ENCODE results near the gene PCDHA13.
A peak's percentile ranks its signal among the peaks of the same experiment; 100 is the strongest.
"Not testable (repeated sequence)": the region's sequence is repeated elsewhere in the genome, so short reads cannot be mapped to it uniquely, and the experiment has no call there.

The PCDHA13 gene

DNA sequence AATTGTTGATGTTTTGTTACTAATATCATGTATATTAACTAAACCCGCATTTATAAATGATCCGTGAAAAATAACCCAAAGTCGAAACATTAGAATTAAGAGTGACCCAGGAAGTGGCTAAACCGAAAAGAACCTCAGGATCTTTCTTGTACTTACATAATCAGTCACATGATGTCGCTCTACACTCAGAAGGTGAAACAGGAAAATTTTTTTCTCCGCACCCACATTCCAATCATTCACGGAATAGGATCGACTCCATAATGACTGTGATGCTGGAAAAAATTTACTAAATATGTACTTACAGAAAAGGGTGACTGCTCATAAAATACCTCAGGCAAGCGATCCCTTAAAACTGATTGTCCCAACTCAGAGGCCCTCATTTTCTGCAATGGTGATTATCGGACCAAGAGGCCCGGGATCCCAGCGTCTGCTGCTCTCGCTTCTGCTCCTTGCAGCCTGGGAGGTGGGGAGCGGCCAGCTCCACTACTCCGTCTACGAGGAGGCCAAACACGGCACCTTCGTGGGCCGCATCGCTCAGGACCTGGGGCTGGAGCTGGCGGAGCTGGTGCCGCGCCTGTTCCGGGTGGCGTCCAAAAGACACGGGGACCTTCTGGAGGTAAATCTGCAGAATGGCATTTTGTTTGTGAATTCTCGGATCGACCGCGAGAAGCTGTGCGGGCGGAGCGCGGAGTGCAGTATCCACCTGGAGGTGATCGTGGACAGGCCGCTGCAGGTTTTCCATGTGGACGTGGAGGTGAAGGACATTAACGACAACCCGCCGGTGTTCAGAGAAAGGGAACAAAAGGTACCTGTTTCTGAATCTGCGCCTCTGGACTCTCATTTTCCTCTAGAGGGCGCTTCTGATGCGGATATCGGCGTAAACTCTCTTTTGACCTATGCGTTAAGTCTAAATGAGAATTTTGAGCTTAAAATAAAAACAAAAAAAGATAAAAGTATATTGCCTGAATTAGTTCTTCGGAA is 6.5 kb upstream of the PCDHA13 start, which contains the start of gene PCDHA12:
Gene PCDHA12, plus strand, starts transcription at position 224 of the 981 bp plus-strand sequence. Its CDS starts 165 bp downstream, at position 389.
- H4K91ac ChIP-seq (ENCODE audit: low read length), result no peak within 1 kb of the TSS
- no peak within 1 kb of the TSS for H3K14ac ChIP-seq (ENCODE audit: low read length in 2 of 2)
- no peak within 1 kb of the TSS for H3K9ac ChIP-seq (ENCODE audit: low read length)
- peak within 1 kb of the TSS; percentile 60 for H3K27ac ChIP-seq (ENCODE audit: low read length, poor library complexity, severe bottlenecking)
- H3K4me1 ChIP-seq (ENCODE audit: control insufficient read depth, insufficient read depth, low read depth, low read length), result peaks cover 8% of the 10 kb centered on the region
- no peak within 1 kb of the TSS for H2BK15ac ChIP-seq (ENCODE audit: low read depth, poor library complexity, severe bottlenecking)
- H4K8ac ChIP-seq (ENCODE audit: low read length), result no peak within 1 kb of the TSS
- H3K18ac ChIP-seq (ENCODE audit: low read depth in 1 of 2, low read length in 2 of 2), result no peak within 1 kb of the TSS
- peak within 1 kb of the TSS in 1 of 2 experiments; percentile 55 for H3K4me3 ChIP-seq (ENCODE audit: insufficient read depth in 1 of 2, low read depth in 1 of 2, low read length in 2 of 2)
- peaks cover 0 to 21% of the 10 kb centered on the region in 2 experiments for H3K36me3 ChIP-seq (ENCODE audit: control insufficient read depth in 1 of 2, insufficient read depth in 2 of 2, low read depth in 1 of 2, low read length in 2 of 2)
- peak within 1 kb of the TSS; percentile 64 for H3K4me2 ChIP-seq (ENCODE audit: low read length, poor library complexity, severe bottlenecking)
- H3K27me3 ChIP-seq (ENCODE audit: control insufficient read depth in 1 of 2, insufficient read depth in 1 of 2, low read length in 2 of 2), result no peaks in the 10 kb centered on the region
- no peak within 1 kb of the TSS for H3K4ac ChIP-seq (ENCODE audit: low read depth in 1 of 2, low read length in 2 of 2)
- H2AK5ac ChIP-seq (ENCODE audit: low read length, severe bottlenecking), result no peak within 1 kb of the TSS
- 8% methylated on average over 39 of the region's 47 CpGs for WGBS
- H2AFZ ChIP-seq (ENCODE audit: low read depth, low read length), result no peak within 1 kb of the TSS
- no peak within 1 kb of the TSS for H2BK120ac ChIP-seq (ENCODE audit: low read depth, low read length)
- no peak within 1 kb of the TSS for H2BK12ac ChIP-seq (ENCODE audit: low read length in 2 of 2)
- DNase-seq, result peak; percentile 75
- H3K79me1 ChIP-seq (replicated peaks; ENCODE audit: low read length, poor library complexity, severe bottlenecking), result peaks cover 3% of the 10 kb centered on the region
- H3K23ac ChIP-seq (ENCODE audit: low read length in 2 of 2), result no peak within 1 kb of the TSS
- H3K9me3 ChIP-seq (ENCODE audit: control insufficient read depth, low read length), result peaks cover 59% of the 10 kb centered on the region
- H2BK5ac ChIP-seq (ENCODE audit: low read depth, low read length, poor library complexity, severe bottlenecking), result no peak within 1 kb of the TSS

DNA sequence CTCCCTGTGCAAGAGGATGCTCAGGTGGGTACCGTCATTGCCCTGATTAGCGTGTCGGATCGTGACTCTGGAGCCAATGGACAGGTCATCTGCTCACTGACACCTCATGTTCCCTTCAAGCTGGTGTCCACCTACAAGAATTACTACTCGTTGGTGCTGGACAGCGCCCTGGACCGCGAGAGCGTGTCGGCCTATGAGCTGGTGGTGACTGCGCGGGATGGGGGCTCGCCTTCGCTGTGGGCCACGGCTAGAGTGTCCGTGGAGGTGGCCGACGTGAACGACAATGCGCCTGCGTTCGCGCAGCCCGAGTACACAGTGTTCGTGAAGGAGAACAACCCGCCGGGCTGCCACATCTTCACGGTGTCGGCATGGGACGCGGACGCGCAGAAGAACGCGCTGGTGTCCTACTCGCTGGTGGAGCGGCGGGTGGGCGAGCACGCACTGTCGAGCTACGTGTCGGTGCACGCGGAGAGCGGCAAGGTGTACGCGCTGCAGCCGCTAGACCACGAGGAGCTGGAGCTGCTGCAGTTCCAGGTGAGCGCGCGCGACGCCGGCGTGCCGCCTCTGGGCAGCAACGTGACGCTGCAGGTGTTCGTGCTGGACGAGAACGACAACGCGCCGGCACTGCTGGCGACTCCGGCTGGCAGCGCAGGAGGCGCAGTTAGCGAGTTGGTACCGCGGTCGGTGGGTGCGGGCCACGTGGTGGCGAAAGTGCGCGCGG is 5.2 kb upstream of the PCDHA13 start:
- H2BK15ac ChIP-seq (ENCODE audit: low read depth, poor library complexity, severe bottlenecking); H2BK12ac ChIP-seq (ENCODE audit: low read length in 2 of 2); H2BK5ac ChIP-seq (ENCODE audit: low read depth, low read length, poor library complexity, severe bottlenecking): not testable (repeated sequence)

DNA sequence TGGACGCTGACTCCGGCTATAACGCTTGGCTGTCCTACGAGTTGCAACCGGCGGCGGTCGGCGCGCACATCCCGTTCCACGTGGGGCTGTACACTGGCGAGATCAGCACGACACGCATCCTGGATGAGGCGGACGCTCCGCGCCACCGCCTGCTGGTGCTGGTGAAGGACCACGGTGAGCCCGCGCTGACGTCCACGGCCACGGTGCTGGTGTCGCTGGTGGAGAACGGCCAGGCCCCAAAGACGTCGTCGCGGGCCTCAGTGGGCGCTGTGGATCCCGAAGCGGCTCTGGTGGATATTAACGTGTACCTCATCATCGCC is 4.7 kb upstream of the PCDHA13 start:
- 96% methylated on average over 37 of the region's 37 CpGs for WGBS
- Histone ChIP-seq H2BK12ac (ENCODE audit: low read length in 2 of 2) (no peak overlapping the region), H3K4me2 (ENCODE audit: low read length, poor library complexity, severe bottlenecking) (no peak overlapping the region), H3K36me3 (ENCODE audit: control insufficient read depth in 1 of 2, insufficient read depth in 2 of 2, low read depth in 1 of 2, low read length in 2 of 2) (peaks cover 0 to 15% of the 10 kb centered on the region in 2 experiments), H3K9ac (ENCODE audit: low read length) (no peak overlapping the region), H4K91ac (ENCODE audit: low read length) (peak overlapping the region; percentile 15), H3K27ac (ENCODE audit: low read length, poor library complexity, severe bottlenecking) (no peak overlapping the region), H2BK5ac (ENCODE audit: low read depth, low read length, poor library complexity, severe bottlenecking) (no peak overlapping the region), H3K79me1 (replicated peaks; ENCODE audit: low read length, poor library complexity, severe bottlenecking) (peaks cover 3% of the 10 kb centered on the region), H2BK120ac (ENCODE audit: low read depth, low read length) (no peak overlapping the region), H4K8ac (ENCODE audit: low read length) (no peak overlapping the region), H3K27me3 (ENCODE audit: control insufficient read depth in 1 of 2, insufficient read depth in 1 of 2, low read length in 2 of 2) (no peaks in the 10 kb centered on the region), H3K4ac (ENCODE audit: low read depth in 1 of 2, low read length in 2 of 2) (no peak overlapping the region), H3K4me3 (ENCODE audit: insufficient read depth in 1 of 2, low read depth in 1 of 2, low read length in 2 of 2) (no peak overlapping the region), H2AK5ac (ENCODE audit: low read length, severe bottlenecking) (no peak overlapping the region), H3K14ac (ENCODE audit: low read length in 2 of 2) (no peak overlapping the region), H3K23ac (ENCODE audit: low read length in 2 of 2) (no peak overlapping the region), H3K9me3 (ENCODE audit: control insufficient read depth, low read length) (peaks cover 50% of the 10 kb centered on the region), H2AFZ (ENCODE audit: low read depth, low read length) (no peak overlapping the region), H3K18ac (ENCODE audit: low read depth in 1 of 2, low read length in 2 of 2) (no peak overlapping the region), H2BK15ac (ENCODE audit: low read depth, poor library complexity, severe bottlenecking) (no peak overlapping the region), H3K4me1 (ENCODE audit: control insufficient read depth, insufficient read depth, low read depth, low read length) (peaks cover 8% of the 10 kb centered on the region)
- no peak for DNase-seq

More for the DNA sequence above, 5.2 kb upstream of the PCDHA13 start:
- H3K4me1 ChIP-seq (ENCODE audit: control insufficient read depth, insufficient read depth, low read depth, low read length); H3K27ac ChIP-seq (ENCODE audit: low read length, poor library complexity, severe bottlenecking); H3K4ac ChIP-seq (ENCODE audit: low read depth in 1 of 2, low read length in 2 of 2); DNase-seq; H3K9ac ChIP-seq (ENCODE audit: low read length); H3K79me1 ChIP-seq (replicated peaks; ENCODE audit: low read length, poor library complexity, severe bottlenecking); H3K4me3 ChIP-seq (ENCODE audit: insufficient read depth in 1 of 2, low read depth in 1 of 2, low read length in 2 of 2); H3K4me2 ChIP-seq (ENCODE audit: low read length, poor library complexity, severe bottlenecking); H3K23ac ChIP-seq (ENCODE audit: low read length in 2 of 2); H2AFZ ChIP-seq (ENCODE audit: low read depth, low read length); H3K18ac ChIP-seq (ENCODE audit: low read depth in 1 of 2, low read length in 2 of 2); H2BK120ac ChIP-seq (ENCODE audit: low read depth, low read length); H4K91ac ChIP-seq (ENCODE audit: low read length); H2AK5ac ChIP-seq (ENCODE audit: low read length, severe bottlenecking); H3K14ac ChIP-seq (ENCODE audit: low read length in 2 of 2); H4K8ac ChIP-seq (ENCODE audit: low read length); H3K27me3 ChIP-seq (ENCODE audit: control insufficient read depth in 1 of 2, insufficient read depth in 1 of 2, low read length in 2 of 2): not testable (repeated sequence)
- 98% methylated on average over 80 of the region's 80 CpGs for WGBS
- Histone ChIP-seq H3K9me3 (ENCODE audit: control insufficient read depth, low read length) (peaks cover 51% of the 10 kb centered on the region), H3K36me3 (ENCODE audit: control insufficient read depth in 1 of 2, insufficient read depth in 2 of 2, low read depth in 1 of 2, low read length in 2 of 2) (peaks cover 0 to 12% of the 10 kb centered on the region in 2 experiments)

DNA sequence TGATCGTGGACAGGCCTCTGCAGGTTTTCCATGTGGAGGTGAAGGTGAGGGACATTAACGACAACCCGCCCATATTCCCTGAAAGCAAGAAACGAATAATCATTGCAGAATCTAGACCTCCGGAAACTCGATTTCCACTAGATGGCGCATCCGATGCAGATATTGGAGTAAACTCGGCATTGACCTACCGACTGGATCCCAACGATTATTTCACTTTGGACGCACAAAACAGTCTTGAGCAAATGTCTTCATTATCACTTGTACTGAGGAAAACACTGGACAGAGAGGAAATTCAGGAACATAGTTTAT is 621 bp downstream of the PCDHA13 start:
- Histone ChIP-seq H4K8ac (ENCODE audit: low read length) (no peak overlapping the region), H3K36me3 (ENCODE audit: control insufficient read depth in 1 of 2, insufficient read depth in 2 of 2, low read depth in 1 of 2, low read length in 2 of 2) (peaks cover 0 to 20% of the 10 kb centered on the region in 2 experiments), H3K4me3 (ENCODE audit: insufficient read depth in 1 of 2, low read depth in 1 of 2, low read length in 2 of 2) (peak overlapping the region in 1 of 2 experiments; percentile 39), H3K18ac (ENCODE audit: low read depth in 1 of 2, low read length in 2 of 2) (no peak overlapping the region), H3K9ac (ENCODE audit: low read length) (no peak overlapping the region), H2AK5ac (ENCODE audit: low read length, severe bottlenecking) (no peak overlapping the region), H3K14ac (ENCODE audit: low read length in 2 of 2) (no peak overlapping the region), H3K4me2 (ENCODE audit: low read length, poor library complexity, severe bottlenecking) (no peak overlapping the region), H3K4ac (ENCODE audit: low read depth in 1 of 2, low read length in 2 of 2) (no peak overlapping the region), H2BK120ac (ENCODE audit: low read depth, low read length) (no peak overlapping the region), H3K23ac (ENCODE audit: low read length in 2 of 2) (no peak overlapping the region), H3K9me3 (ENCODE audit: control insufficient read depth, low read length) (peaks cover 42% of the 10 kb centered on the region), H4K91ac (ENCODE audit: low read length) (no peak overlapping the region), H2BK15ac (ENCODE audit: low read depth, poor library complexity, severe bottlenecking) (no peak overlapping the region), H3K27ac (ENCODE audit: low read length, poor library complexity, severe bottlenecking) (no peak overlapping the region), H2BK12ac (ENCODE audit: low read length in 2 of 2) (no peak overlapping the region), H2BK5ac (ENCODE audit: low read depth, low read length, poor library complexity, severe bottlenecking) (no peak overlapping the region), H3K4me1 (ENCODE audit: control insufficient read depth, insufficient read depth, low read depth, low read length) (peaks cover under 1% of the 10 kb centered on the region), H3K27me3 (ENCODE audit: control insufficient read depth in 1 of 2, insufficient read depth in 1 of 2, low read length in 2 of 2) (no peaks in the 10 kb centered on the region), H3K79me1 (replicated peaks; ENCODE audit: low read length, poor library complexity, severe bottlenecking) (peaks cover under 1% of the 10 kb centered on the region), H2AFZ (ENCODE audit: low read depth, low read length) (no peak overlapping the region)
- 59% methylated on average over 12 of the region's 12 CpGs for WGBS
- peak; percentile 15 for DNase-seq

Measured in mesenchymal stem cell (in vitro differentiated cells and primary cell).